HG02840 (cell line): ENCODE results near the gene LRCH1.
"Not testable (repeated sequence)": the region's sequence is repeated elsewhere in the genome, so short reads cannot be mapped to it uniquely, and the experiment has no call there.

Source experiments
- ATAC-seq: cut with Tn5 transposase; IDR thresholded peaks from one replicate; pipeline ENCODE4 v1.9.1; 2021; ENCODE audit warnings: mild to moderate bottlenecking, moderate library complexity, moderate number of reproducible peaks; ENCODE audit not compliant: unreplicated experiment, low FRiP score

LRCH1 gene, protein sequence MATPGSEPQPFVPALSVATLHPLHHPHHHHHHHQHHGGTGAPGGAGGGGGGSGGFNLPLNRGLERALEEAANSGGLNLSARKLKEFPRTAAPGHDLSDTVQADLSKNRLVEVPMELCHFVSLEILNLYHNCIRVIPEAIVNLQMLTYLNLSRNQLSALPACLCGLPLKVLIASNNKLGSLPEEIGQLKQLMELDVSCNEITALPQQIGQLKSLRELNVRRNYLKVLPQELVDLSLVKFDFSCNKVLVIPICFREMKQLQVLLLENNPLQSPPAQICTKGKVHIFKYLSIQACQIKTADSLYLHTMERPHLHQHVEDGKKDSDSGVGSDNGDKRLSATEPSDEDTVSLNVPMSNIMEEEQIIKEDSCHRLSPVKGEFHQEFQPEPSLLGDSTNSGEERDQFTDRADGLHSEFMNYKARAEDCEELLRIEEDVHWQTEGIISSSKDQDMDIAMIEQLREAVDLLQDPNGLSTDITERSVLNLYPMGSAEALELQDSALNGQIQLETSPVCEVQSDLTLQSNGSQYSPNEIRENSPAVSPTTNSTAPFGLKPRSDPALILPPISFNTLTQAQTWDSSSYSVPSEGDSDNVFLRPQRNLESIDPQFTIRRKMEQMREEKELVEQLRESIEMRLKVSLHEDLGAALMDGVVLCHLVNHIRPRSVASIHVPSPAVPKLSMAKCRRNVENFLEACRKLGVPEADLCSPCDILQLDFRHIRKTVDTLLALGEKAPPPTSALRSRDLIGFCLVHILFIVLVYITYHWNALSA

GRCh38 chr13:46552889-46553520 lies at the start of gene LRCH1:
TSS of gene LRCH1 (plus strand) at chr13:46553170. CDS start at chr13:46553397, 227 bp downstream.
- peak; percentile 69 for ATAC-seq

DNA sequence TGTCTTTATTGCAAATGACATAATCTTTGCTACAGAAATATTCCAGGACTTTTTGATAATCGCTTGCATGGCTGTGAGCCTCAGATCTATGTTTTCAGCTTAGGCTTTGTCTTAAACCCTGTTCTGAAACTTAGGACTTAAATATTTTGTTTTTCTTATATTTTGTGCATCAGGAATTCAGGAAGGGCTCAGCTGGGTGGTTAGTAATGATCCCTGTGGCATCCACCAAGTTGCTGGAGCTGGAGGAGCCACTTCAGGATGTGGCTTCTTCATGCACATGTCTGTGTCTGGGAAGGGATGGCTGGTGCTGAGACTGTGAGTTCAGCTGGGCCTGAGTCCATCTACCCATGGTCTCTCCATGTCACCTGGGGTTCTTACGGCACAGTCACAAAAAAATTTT lies 48.9 kb upstream of the LRCH1 start:
- no peak for ATAC-seq

DNA sequence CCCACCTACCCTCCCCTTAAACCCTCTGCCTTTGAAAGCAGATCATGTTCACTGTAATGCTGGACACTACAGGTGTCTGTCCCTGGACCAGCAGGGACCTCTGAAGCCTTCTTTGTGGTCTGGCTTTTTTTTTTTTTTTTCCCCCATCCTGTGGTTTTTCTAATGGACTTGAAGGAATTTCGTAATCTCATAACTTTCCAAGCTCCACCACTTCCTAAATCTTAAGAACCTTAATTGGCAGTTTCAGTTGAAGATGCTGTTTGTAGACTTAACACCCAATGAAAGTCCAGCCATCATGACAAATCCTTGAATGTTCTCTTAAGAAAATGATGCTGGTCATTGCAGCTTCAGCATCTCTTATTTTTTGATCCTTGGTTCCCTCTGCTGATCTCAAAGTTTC lies 45.0 kb upstream of the LRCH1 start:
- ATAC-seq, result no peak

GRCh38 chr13:46509981-46510380 lies 43.0 kb upstream of the LRCH1 start:
- ATAC-seq, result no peak

DNA sequence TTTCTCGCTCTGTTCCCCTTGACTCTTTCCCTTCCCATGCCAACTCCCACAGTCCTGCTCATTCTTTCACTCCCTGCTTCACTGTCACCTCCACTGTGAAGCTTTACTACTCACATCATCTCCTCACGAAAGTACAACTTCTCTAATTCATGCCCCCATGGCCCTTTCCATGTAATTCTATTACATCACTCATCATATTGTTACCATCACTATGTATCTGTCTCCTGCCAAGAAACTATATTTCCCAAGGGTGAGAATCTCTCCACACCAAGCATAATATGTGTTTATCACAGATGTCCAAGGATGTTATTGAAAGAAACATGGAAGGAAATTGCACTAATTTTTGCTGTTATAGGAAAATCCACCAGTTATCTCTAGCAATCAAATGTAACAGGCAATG lies 37.2 kb upstream of the LRCH1 start:
- no peak for ATAC-seq

DNA sequence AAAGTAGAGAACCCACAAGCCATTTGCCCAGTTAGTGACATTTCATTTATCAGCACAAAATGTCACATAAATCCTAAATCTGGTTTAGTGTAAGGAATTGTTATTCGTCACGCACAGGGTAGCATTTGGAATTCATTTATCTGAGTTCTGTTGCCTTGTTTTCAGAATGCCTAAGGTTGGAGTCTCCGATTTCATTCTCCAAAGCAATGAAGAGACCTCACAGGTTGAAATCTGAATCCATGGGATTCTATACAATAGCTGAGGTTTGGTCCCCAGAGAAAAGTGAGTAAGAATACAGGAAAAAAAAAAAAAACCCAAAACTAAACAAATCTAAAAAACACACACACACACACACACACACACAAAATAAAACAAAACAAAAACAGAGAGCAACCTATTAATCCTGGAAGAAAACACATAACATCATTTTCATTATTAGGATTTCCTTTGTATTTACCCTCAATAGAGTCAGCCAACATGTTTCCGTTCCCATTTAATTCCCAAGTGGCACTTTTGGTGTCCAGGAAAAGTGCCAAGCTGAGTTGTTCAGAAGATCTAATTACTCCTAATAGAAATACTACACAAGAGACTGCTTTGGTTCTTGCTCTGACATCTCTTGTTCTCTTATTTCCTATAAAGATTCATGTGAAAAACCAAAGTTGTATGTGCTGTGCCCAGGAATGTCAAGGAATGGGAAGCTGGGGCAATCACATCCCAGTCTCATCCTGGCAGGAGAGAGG lies 36.2 kb upstream of the LRCH1 start:
- ATAC-seq, result no peak

- ATAC-seq, result not testable (repeated sequence)
Observed at GRCh38 chr13:46517748-46518147, 35.2 kb upstream of the LRCH1 start.

DNA sequence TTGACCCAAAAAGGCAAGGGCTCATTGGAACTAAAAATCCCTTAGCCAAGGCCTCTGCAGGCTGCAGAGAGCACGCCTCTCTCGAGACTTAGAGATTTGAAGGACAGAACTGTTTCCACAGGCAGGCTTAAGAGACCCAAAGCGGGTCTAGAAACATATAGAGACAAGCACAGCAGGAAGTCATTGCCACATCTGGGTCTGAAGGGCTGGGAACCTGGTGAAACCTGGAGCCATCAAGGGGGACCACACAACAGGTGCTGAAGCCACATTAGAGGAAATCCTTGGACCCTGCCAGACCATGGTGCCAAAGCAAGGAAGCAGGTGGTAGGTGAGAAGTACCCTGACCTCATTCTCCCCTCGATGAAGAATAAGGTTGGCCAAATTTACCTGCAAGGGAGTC lies 33.8 kb upstream of the LRCH1 start:
- ATAC-seq, result no peak

GRCh38 chr13:46520166-46520565 lies 32.8 kb upstream of the LRCH1 start:
- no peak for ATAC-seq

GRCh38 chr13:46521486-46521885 lies 31.5 kb upstream of the LRCH1 start:
- no peak for ATAC-seq

GRCh38 chr13:46521921-46522747 lies 30.8 kb upstream of the LRCH1 start:
- ATAC-seq, result no peak

DNA sequence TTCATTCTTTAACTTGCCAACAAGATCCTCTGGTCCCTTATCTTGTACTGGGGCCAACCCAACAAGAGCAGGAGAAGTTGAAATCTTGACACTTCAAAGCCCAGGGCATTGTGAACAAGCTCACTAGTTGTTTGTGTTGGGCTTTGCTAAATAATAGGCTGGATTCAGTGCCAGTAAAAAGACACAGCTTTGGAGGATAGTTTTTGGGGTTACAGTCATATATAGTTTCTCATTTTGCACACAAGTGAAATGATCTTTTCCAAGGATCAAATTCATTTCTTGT lies 30.3 kb upstream of the LRCH1 start:
- no peak for ATAC-seq

GRCh38 chr13:46523972-46524752 lies 28.8 kb upstream of the LRCH1 start:
- no peak for ATAC-seq

DNA sequence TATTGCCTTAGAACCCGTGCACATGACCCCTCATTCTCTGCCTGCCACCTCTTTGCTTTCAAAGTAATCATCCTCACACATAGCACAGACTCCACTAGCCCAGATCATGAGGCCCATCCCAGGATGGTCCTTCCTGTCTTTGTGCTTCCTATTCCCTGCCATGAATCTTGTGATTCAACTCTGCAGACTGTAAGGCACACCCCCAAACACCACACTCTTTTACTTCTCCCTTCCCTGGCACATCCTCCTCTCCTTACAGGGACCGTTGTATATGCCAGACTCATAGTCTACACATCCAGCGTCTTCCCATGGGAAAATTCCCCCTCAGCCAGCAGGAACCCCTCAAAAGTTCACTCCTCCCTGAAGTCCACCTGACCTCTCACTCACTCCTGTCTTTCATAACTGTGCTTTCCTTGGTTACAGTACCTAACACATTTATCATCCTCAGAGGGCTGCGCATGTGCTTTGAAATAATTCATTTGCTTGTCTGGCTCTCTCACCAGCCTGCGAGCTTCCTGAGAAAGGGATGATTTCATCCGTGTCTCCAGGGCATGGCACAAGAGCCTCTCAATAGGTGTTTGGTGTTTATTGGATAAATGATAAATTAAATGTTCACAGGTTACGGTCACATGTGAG lies 26.8 kb upstream of the LRCH1 start:
- no peak for ATAC-seq

- ATAC-seq, result no peak
Observed at GRCh38 chr13:46526740-46527139, 26.2 kb upstream of the LRCH1 start.

DNA sequence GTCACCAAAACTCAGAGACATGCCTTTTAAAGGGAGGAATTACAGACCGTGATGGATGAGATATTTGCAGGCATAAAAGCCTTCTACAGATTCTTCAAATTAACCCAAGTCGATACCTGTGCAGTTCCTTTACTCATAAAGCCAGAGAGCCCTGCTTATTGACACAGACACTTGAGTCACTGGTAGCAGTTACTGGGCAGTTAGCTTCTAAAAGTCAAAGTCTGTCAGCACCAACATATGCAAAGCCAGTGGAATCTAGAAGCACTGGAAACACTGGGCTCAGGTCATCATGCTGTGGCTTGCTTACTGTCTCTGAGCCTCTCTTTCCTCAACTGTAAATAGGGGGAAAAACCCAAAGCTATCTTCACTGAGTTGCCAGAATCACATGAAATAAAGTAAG lies 25.7 kb upstream of the LRCH1 start:
- ATAC-seq, result no peak

GRCh38 chr13:46529216-46529919 lies 23.6 kb upstream of the LRCH1 start:
- no peak for ATAC-seq
